OCI-LY1 (cell line): Measurements from ENCODE around the gene SCN7A.

ENCODE experiments used
- H2AFZ ChIP-seq: fragments of 200-600 bp; sonication (generic), shearing (Covaris generic); 2 replicates; pipeline ENCODE4 v1.6.0; 2014; ENCODE audit warnings: antibody characterized with exemption, mild to moderate bottlenecking, low read length
- H3F3A ChIP-seq: fragments of 200-600 bp; sonication (generic), shearing (Covaris generic); 2 replicates; pipeline ENCODE4 v1.6.0; 2014; ENCODE audit warnings: mild to moderate bottlenecking, antibody characterized with exemption, low read length, moderate library complexity; ENCODE audit not compliant: insufficient read depth
- H3K27ac ChIP-seq: fragments of 200-600 bp; sonication (generic); 2 replicates; pipeline ENCODE4 v1.5.1; 2014; ENCODE audit warnings: low read length, mixed run types, mild to moderate bottlenecking, low read depth; ENCODE audit not compliant: poor library complexity, severe bottlenecking
- H3K27me3 ChIP-seq: fragments of 200-600 bp; sonication (generic); 2 replicates; pipeline ENCODE4 v1.6.0; 2014; ENCODE audit warnings: antibody characterized with exemption, mild to moderate bottlenecking, low read length, moderate library complexity; ENCODE audit not compliant: insufficient read depth
- H3K36me3 ChIP-seq: fragments of 200-600 bp; sonication (generic); 2 replicates; pipeline ENCODE4 v1.6.1; 2014; ENCODE audit warnings: mild to moderate bottlenecking, antibody characterized with exemption, low read length, moderate library complexity, mixed read lengths; ENCODE audit not compliant: insufficient read depth
- H3K4me1 ChIP-seq: fragments of 200-600 bp; sonication (generic); 2 replicates; pipeline ENCODE4 v1.5.1; 2014; ENCODE audit warnings: mild to moderate bottlenecking, low read length, moderate library complexity; ENCODE audit not compliant: insufficient read depth, severe bottlenecking
- H3K4me2 ChIP-seq: fragments of 200-600 bp; sonication (generic), shearing (Covaris generic); 2 replicates; pipeline ENCODE4 v1.6.1; 2014; ENCODE audit warnings: low read length
- H3K4me3 ChIP-seq: fragments of 200-600 bp; sonication (generic); 2 replicates; pipeline ENCODE4 v1.5.1; 2014; ENCODE audit warnings: low read length, low read depth, mild to moderate bottlenecking, mixed read lengths; ENCODE audit not compliant: poor library complexity, severe bottlenecking
- H3K79me2 ChIP-seq: fragments of 200-600 bp; shearing (Covaris generic); 2 replicates; pipeline ENCODE4 v1.6.1; 2016; ENCODE audit warnings: mixed run types, low read length, mixed read lengths; ENCODE audit not compliant: insufficient read depth
- H3K9ac ChIP-seq: fragments of 200-600 bp; sonication (generic), shearing (Covaris generic); 2 replicates; pipeline ENCODE4 v1.6.1; 2014; ENCODE audit warnings: mild to moderate bottlenecking, low read length, mixed read lengths
- H3K9me2 ChIP-seq: fragments of 200-600 bp; sonication (generic), shearing (Covaris generic); 2 replicates; pipeline ENCODE4 v1.6.1; 2014; ENCODE audit warnings: low read depth, mild to moderate bottlenecking, low read length, mixed read lengths
- H3K9me3 ChIP-seq: fragments of 200-600 bp; shearing (Covaris generic); 2 replicates; pipeline ENCODE4 v1.6.1; 2014; ENCODE audit warnings: low read length, mixed read lengths
- H4K20me1 ChIP-seq: fragments of 200-600 bp; sonication (generic), shearing (Covaris generic); 2 replicates; pipeline ENCODE4 v1.6.0; 2016; ENCODE audit warnings: mild to moderate bottlenecking, low read length; ENCODE audit not compliant: insufficient read depth
- EZH2 ChIP-seq: fragments of 200-600 bp; sonication (generic), shearing (Covaris generic); IDR thresholded peaks from 2 replicates; pipeline ENCODE4 v1.8.0; 2017; ENCODE audit warnings: borderline replicate concordance, mixed run types, mild to moderate bottlenecking, antibody characterized with exemption, low read length, moderate library complexity, mixed read lengths
- TF ChIP-seq, protein P1 (sequence below): fragments of 200-600 bp; sonication (generic), shearing (Covaris generic); IDR thresholded peaks from 2 replicates; pipeline ENCODE4 v1.5.1; 2017; ENCODE audit warnings: mild to moderate bottlenecking, antibody characterized with exemption, low read length, moderate library complexity, mixed read lengths

The SCN7A gene

DNA sequence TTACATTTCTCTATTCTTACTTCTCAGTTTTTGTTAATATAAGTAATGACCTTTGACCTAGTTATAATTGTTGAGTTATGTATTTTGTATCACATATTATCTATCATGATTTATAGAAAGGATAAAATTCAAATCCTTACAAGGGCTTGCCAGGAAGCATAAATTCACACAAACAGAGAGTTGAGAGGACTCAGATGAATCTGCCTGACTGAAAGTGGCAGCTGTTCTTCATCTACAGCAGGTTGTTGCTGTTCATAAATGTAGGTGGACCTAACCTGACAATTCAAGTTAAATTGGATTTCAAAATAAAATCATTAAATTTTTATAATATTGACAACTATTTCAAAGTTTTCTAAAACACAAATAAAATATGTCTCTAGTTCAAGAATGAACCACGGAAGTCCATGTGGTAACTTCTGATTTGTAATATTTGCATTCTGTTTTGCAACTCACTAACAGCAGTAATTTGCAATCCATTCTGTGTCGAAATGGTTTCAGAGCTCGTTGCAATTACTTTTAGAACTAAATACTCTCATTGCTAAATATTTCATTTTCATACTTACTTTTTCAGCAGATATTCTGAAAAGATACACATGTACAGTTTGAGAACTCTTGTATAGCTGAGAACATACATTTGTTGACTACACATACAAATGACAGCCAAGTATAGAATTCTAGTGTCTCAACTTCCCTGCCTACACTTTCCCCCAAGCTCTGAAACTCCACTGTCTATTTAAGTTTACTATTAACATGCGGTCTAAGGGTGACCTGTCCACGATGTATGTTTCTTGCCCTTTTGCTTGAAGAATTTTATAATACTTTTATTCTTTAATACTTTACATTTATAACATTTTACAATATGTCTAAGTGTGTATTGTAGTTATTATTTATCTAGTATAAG, 25.7 kb downstream of the SCN7A start:
- Histone ChIP-seq H3K79me2 (no peaks in the 10 kb centered on the region), H3K9me3 (no peaks in the 10 kb centered on the region), H3K4me3 (no peak overlapping the region), H3K27me3 (no peaks in the 10 kb centered on the region), H3K9ac (no peak overlapping the region), H3K9me2 (no peaks in the 10 kb centered on the region), H3K36me3 (no peaks in the 10 kb centered on the region), H4K20me1 (no peaks in the 10 kb centered on the region), H3F3A (no peaks in the 10 kb centered on the region), H2AFZ (no peak overlapping the region), H3K27ac (no peak overlapping the region), H3K4me1 (no peaks in the 10 kb centered on the region), H3K4me2 (no peak overlapping the region)
- no peak for TF ChIP-seq EZH2
- TF ChIP-seq, protein P1, sequence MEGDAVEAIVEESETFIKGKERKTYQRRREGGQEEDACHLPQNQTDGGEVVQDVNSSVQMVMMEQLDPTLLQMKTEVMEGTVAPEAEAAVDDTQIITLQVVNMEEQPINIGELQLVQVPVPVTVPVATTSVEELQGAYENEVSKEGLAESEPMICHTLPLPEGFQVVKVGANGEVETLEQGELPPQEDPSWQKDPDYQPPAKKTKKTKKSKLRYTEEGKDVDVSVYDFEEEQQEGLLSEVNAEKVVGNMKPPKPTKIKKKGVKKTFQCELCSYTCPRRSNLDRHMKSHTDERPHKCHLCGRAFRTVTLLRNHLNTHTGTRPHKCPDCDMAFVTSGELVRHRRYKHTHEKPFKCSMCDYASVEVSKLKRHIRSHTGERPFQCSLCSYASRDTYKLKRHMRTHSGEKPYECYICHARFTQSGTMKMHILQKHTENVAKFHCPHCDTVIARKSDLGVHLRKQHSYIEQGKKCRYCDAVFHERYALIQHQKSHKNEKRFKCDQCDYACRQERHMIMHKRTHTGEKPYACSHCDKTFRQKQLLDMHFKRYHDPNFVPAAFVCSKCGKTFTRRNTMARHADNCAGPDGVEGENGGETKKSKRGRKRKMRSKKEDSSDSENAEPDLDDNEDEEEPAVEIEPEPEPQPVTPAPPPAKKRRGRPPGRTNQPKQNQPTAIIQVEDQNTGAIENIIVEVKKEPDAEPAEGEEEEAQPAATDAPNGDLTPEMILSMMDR = no peak

GRCh38 chr2:166464187-166464586, 29.9 kb downstream of the SCN7A start:
- TF ChIP-seq, protein P1 = no peak
- TF ChIP-seq EZH2 = no peak
- Histone ChIP-seq H3K9ac (no peak overlapping the region), H3K4me3 (no peak overlapping the region), H3K9me3 (no peaks in the 10 kb centered on the region), H3K4me2 (no peak overlapping the region), H3K27me3 (no peaks in the 10 kb centered on the region), H4K20me1 (no peaks in the 10 kb centered on the region), H3F3A (no peaks in the 10 kb centered on the region), H3K4me1 (no peaks in the 10 kb centered on the region), H3K27ac (no peak overlapping the region), H3K36me3 (no peaks in the 10 kb centered on the region), H3K9me2 (no peaks in the 10 kb centered on the region), H2AFZ (no peak overlapping the region), H3K79me2 (no peaks in the 10 kb centered on the region)

DNA sequence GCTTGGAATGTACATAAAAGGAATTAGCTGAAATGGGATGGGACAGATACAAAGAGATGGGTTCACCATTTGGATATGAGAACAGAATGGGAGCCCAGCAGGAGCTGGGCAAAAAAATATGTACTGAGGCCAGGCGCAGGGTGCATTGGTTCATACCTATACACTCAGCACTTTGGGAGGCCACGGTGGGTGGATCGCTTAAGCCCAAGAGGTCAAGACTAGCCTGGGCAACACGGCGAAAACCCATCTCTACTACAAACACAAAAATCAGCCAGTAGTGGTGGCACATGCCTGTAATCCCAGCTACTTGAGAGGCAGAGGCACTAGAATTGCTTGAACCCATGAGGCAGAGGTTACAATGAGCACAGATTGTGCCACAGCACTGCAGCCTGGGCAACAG, 30.4 kb downstream of the SCN7A start:
- Histone ChIP-seq H3K4me1 (no peaks in the 10 kb centered on the region), H3K9me3 (no peaks in the 10 kb centered on the region), H3K4me3 (no peak overlapping the region), H3K4me2 (no peak overlapping the region), H2AFZ (no peak overlapping the region), H3K27me3 (no peaks in the 10 kb centered on the region), H3K79me2 (no peaks in the 10 kb centered on the region), H3K27ac (no peak overlapping the region), H4K20me1 (no peaks in the 10 kb centered on the region), H3F3A (no peaks in the 10 kb centered on the region), H3K9me2 (no peaks in the 10 kb centered on the region), H3K36me3 (no peaks in the 10 kb centered on the region), H3K9ac (no peak overlapping the region)
- TF ChIP-seq, protein P1 = no peak
- no peak for TF ChIP-seq EZH2
